ENCODE data around the gene KRTAP5-11.
"Not testable (repeated sequence)": the region's sequence is repeated elsewhere in the genome, so short reads cannot be mapped to it uniquely, and the experiment has no call there.

DNA sequence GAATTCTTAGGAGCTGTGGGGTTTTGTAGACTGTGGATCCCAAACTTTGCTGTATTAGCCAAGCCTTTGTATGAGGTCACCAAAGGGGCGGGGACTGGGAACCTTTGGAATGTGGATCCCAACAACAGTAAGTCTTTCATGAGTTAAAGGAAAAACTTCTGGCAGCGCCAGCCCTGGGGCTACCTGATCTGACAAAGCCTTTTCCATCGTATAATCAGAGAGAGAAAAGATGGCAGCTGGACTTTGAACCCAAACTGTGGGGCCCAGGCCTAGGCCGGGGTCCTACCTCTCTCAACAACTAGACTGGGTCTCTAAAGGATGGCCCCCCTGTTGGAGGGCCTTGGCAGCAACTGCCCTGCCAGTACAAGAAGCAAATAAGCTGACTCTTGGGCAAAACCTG lies 5.6 kb upstream of the KRTAP5-11 start:
- not testable (repeated sequence) for TF ChIP-seq CTCF (conservative IDR thresholded peaks at IDR 0.05); ZFX (IDR thresholded peaks at IDR 0.05)
